Mesenteric fat pad (tissue), 1 donor: ENCODE results near the gene NTNG1. TPM values are rescaled to one million over a fixed set of nuclear protein-coding genes. Genes with fewer than 3 reads are reported as not detected.
"Not testable (repeated sequence)": the region's sequence is repeated elsewhere in the genome, so short reads cannot be mapped to it uniquely, and the experiment has no call there.

Source experiments
- DNase-seq: peaks from one replicate; pipeline ENCODE4 v3.0.0-alpha.2; 2020; ENCODE audit warnings: low spot score
- total RNA-seq: library from RNA; stranded (reverse); fragmentation: NEBNext Ultra II Directional; extraction: Animal tissue kit (Norgen Biotek cat#: 25700); gene quantifications from one replicate; pipeline ENCODE4 v1.2.1, GENCODE V29; 2021
- donor health status: DM: yes; HTN: yes; CAD: no.

Gene NTNG1
- total RNA-seq, 1 donor from 2014 or later: not detected

DNA sequence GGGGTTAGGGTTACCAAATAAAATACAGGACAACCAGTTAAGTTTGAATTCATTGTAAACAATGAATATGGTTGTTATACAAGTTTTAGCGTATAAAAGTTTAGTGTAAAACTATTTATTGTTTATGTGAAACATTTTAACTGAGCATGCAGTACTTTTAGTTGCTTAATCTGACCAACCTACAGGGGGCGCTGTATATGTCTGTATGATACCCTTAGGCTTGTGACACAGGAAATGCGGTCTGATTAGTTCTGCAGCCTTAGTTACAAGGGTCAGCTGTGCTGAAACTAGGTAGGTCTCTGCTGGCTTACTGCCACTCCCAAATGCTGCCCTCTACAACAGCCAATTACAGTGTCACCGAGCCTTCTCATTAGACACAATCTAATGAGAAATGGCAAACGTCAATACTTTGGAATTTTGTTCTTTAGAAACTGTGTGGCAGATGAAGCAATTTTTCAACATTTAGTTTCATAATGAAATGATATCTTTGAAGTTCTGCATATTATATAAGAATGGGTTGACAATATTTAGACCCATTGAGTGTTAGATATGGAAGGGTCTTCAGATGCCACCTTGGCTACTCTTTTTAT is 56.2 kb downstream of the NTNG1 start:
- no peak for DNase-seq

GRCh38 chr1:107198561-107198960 is 57.7 kb downstream of the NTNG1 start:
- no peak for DNase-seq

DNA sequence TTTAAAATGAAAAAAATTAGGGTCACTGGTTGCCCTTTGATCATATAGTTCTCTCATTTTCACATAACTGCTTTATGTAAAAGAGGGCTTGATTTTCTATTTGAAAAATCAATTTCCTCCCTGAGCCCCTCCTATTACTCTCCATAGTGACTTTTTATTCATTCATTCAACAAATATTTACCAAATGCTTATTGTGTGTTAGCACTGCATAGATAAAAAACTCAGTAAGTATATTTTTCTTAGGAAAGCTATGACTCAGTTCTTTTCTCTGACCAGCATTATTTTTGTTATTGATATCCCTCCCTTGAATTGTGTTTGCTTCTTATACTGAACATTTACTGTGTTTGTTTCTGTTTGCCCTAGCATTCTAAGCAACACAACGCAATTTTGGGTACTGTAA is 59.8 kb downstream of the NTNG1 start:
- DNase-seq: no peak

GRCh38 chr1:107202007-107202406 is 61.2 kb downstream of the NTNG1 start:
- no peak for DNase-seq

GRCh38 chr1:107213225-107213624 is 72.4 kb downstream of the NTNG1 start:
- DNase-seq: no peak

- DNase-seq: no peak
These were observed 79.2 kb downstream of the NTNG1 start for GRCh38 chr1:107220036-107220435.

DNA sequence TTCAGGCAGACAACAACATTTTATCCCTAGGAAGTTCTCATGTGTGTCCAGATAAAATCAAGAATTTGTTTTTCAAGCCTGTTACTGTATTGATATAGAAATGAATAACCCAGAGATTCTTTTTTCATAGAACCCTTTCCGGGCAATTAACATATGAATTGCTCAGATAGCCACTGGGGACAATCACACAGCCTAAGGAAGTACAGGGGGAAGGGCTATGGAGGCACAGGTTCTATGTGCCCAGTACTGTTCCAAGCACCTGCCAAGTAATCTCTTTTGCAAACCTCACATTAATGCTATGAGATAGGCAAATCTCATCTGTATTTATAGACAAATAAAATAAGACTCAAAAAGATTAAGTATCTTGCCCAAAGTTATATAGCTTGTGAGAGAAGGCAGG is 84.9 kb downstream of the NTNG1 start:
- no peak for DNase-seq

DNA sequence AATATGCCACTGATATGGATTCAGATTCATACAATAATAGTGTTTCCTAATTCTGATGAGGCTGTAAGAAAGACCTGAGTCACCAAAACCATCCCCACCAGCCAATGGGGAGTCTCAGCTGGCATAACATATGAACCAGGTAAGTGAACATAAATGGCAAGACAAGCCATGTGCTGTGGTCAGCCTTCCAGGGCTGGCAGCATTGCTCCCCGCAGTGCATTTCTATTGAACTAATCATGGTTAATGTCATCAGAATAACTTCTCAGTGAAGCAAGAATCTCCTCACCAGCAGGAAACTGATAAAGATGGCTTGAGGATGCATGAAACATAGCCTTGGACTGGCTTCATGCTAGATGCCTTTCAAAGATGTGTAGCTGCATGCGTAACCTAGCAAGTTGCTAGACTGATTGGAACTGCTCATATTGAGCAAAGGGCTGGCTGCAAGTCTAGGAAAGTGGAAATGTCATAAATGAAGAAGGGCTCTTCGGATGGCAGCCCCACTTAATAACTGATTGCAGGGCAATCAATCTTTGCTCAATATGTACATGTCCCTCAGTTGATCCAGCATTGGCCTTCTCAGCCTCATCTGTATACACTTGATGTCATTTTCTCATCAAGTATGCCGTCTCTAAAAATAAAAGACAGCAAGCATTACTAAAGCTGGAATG is 88.0 kb downstream of the NTNG1 start:
- DNase-seq: no peak

DNA sequence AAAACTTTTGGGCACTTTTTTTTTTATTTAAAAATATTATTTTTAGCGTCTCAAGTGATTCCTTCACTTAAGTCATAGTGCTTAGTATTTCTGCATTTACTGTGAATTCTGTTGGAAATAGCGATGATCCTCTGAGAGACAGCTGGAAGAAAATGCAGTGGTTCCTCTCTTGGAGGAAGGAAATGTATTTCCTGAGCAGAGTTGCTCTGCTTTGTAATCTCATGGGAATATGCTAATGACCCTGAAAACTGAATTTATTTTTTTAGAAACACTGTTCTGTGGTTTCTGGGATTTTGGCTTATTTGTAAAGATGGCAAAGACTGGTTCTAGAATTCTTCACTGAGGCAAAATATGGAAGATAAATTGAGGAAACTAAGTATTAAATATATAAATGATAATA is 88.9 kb downstream of the NTNG1 start:
- DNase-seq: no peak

- DNase-seq: no peak
These were observed 89.3 kb downstream of the NTNG1 start for GRCh38 chr1:107230121-107230520.

GRCh38 chr1:107231291-107231690 is 90.5 kb downstream of the NTNG1 start:
- no peak for DNase-seq

GRCh38 chr1:107232426-107232825 is 91.6 kb downstream of the NTNG1 start:
- DNase-seq: no peak

- not testable (repeated sequence) for DNase-seq
These were observed 95.9 kb downstream of the NTNG1 start for GRCh38 chr1:107236760-107237159.

GRCh38 chr1:107243461-107243860 is 102.6 kb downstream of the NTNG1 start:
- DNase-seq: no peak

DNA sequence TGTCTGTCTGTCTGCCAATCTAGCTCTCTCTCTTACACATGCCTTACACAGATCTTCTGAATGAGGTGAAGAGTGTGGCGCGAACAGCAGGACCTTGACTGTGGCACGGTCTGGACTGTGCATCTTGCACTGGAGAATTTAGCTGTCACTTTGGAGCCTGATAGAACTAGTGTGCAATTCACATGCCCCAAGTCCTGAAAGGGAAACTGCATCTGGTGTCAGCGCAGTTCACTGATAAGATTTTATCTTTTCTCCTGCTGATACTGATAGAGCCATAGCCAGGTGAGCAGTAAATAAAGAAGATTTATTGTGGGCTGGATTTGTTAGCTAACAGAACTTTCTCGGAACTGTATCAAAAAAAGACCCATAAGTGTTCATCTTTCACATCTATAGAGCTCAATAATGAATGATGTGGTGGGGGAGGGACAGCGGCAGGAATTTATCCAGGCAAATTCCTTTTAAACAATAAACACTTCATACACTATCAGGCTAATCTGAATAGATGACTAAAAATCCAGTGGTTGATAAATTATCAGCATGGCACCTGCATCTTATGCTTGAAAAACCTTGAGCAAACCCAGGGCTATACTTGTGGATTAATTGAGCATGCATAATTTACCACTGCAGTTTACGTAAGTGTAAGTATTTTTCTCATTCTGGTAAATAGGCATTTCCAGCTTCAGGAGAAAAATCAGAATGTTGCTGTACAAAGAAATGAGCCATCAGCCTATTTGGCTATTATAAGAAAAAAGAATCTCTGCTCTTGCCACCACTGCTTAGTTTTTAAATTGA is 104.1 kb downstream of the NTNG1 start:
- DNase-seq: no peak

GRCh38 chr1:107246775-107247345 is 106.0 kb downstream of the NTNG1 start:
- DNase-seq: no peak

DNA sequence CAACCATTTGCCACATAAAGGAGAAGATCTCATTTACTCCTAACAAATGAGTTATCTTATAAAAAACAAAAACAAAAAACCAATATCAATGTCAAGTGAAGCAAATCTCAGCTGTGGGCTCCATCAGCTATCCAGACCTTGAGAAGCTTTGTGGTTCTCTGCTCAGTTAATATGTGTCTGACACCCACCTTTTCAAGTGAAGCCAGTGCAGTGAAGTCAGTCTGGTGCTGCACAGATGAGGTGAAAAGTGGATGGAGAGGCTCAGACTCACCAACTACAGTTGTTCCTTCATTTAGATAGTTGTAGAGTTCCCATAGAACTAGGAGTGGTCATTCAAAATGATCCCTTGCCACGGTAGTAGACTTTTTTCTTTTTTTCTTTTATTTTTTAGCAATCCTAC is 106.8 kb downstream of the NTNG1 start:
- no peak for DNase-seq

- no peak for DNase-seq
These were observed 109.3 kb downstream of the NTNG1 start for GRCh38 chr1:107250169-107250568.

DNA sequence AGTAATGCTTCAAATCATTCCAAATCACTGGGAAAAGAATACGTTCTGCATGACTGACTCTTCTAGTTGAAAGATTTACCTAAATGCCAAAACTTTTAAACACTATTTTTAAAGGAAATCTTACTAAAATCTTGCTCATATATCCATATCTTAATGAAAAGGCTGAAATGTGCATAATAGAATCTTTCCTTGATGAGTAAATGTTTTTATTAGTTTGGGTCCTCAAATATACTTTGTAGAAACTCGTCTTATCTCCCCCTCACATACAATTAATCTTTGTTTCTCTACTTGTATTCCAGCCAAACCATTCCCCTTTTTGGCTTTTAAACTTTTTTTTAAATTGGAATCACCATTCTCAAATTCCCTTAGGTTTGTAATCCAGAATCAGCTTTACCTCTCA is 110.2 kb downstream of the NTNG1 start:
- DNase-seq: no peak

DNA sequence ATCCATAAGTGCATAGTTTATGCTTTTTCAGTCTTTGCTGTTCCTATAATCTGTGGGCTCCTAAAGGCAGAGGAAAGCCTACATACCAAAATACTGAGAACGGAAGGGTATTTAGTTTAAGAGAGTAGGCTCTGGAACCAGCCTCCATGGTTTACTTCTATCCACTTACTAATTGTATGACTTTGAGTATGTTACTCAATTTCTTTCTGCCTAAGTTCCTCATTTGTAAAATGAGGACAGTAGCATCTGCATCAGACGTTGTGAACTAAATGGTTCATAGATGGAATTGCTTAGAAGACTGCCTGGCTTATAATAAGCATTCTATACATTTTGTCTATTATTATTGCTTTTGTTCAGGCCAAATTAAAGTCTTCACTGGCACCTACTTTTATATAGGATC is 111.0 kb downstream of the NTNG1 start:
- no peak for DNase-seq

- no peak for DNase-seq
These were observed 111.4 kb downstream of the NTNG1 start for GRCh38 chr1:107252271-107252670.

DNA sequence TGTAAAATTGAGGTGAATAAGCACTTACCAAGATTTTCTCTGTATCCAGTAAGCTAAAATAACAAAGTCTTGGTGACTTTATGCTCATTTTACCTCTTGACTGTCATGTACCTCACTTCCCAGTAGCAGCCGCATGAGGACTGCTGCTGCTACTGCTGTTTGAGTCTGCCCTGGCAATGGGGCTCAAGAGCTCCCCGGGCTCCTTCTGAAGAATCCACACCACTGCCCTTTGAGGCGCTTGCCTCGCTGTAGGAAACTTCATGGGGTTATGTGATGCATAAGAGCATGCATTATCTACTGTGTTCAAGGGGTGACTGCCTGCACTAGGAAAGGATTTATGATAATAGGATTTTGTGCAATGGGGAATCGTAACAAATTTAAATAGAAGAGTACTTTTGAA is 113.5 kb downstream of the NTNG1 start:
- no peak for DNase-seq
